Neural crest cell (in vitro differentiated cells): ENCODE results near the gene AP3S2. TPM values are rescaled to one million over a fixed set of nuclear protein-coding genes. Genes with fewer than 3 reads are reported as not detected.

ENCODE experiments used
- DNase-seq: peaks from one replicate; pipeline ENCODE4 v3.0.0; 2021; ENCODE audit warnings: low read depth, mixed read lengths, low spot score
- H3K27ac Mint-ChIP-seq: one replicate; pipeline ENCODE4 v1.8.0; 2021; ENCODE audit warnings: mild to moderate bottlenecking, mixed read lengths; ENCODE audit not compliant: unreplicated experiment
- H3K27me3 Mint-ChIP-seq: 2 replicates; pipeline ENCODE4 v1.8.0; 2021; ENCODE audit warnings: low read depth, mild to moderate bottlenecking, mixed read lengths
- H3K36me3 Mint-ChIP-seq: 2 replicates; pipeline ENCODE4 v1.8.0; 2021; ENCODE audit warnings: low read depth, mild to moderate bottlenecking, mixed read lengths
- H3K4me1 Mint-ChIP-seq: 2 replicates; pipeline ENCODE4 v1.8.0; 2021; ENCODE audit warnings: mixed read lengths
- H3K4me3 Mint-ChIP-seq: one replicate; pipeline ENCODE4 v1.8.0; 2021; ENCODE audit warnings: mild to moderate bottlenecking, mixed read lengths
- H3K9me3 Mint-ChIP-seq: 2 replicates; pipeline ENCODE4 v1.8.0; 2021; ENCODE audit warnings: mixed read lengths
- total RNA-seq: library from RNA; stranded (reverse); gene quantifications from 2 replicates; pipeline ENCODE4 v1.2.1, GENCODE V29; 2021
- TF ChIP-seq, protein P1 (sequence below): fragments of 200-600 bp; sonication (generic); conservative IDR thresholded peaks from 2 replicates; pipeline ENCODE4 v1.5.0; 2021; ENCODE audit warnings: antibody characterized with exemption, mild to moderate bottlenecking

Gene AP3S2
- total RNA-seq, 1 donor from 2014 or later: 31.6 TPM

DNA sequence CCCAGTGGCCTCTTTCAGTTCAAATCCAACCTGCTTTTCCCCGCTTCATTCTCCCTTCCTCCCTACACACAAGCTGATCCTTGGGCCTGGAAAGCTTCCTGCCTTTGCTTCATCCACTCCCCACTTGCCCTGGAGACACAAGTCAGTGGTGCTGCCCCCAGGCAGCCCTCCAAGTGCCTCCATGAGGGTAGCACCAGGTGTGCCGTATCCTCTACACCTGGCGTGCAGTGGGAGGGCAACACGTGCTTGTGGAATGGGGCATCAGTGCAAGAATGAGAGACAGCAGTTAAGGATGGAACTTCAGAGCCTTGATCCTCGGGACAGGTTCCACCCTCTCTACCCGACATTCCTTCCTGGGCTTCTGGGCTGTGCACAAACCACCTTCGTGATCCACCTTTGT lies 83.0 kb downstream of the AP3S2 start:
- no peak overlapping the region for H3K4me3 Mint-ChIP-seq
- peaks cover 29% of the 10 kb centered on the region for H3K27me3 Mint-ChIP-seq
- no peak overlapping the region for H3K27ac Mint-ChIP-seq
- no peaks in the 10 kb centered on the region for H3K36me3 Mint-ChIP-seq
- no peaks in the 10 kb centered on the region for H3K9me3 Mint-ChIP-seq
- DNase-seq: no peak
- no peaks in the 10 kb centered on the region for H3K4me1 Mint-ChIP-seq
- TF ChIP-seq, protein P1, sequence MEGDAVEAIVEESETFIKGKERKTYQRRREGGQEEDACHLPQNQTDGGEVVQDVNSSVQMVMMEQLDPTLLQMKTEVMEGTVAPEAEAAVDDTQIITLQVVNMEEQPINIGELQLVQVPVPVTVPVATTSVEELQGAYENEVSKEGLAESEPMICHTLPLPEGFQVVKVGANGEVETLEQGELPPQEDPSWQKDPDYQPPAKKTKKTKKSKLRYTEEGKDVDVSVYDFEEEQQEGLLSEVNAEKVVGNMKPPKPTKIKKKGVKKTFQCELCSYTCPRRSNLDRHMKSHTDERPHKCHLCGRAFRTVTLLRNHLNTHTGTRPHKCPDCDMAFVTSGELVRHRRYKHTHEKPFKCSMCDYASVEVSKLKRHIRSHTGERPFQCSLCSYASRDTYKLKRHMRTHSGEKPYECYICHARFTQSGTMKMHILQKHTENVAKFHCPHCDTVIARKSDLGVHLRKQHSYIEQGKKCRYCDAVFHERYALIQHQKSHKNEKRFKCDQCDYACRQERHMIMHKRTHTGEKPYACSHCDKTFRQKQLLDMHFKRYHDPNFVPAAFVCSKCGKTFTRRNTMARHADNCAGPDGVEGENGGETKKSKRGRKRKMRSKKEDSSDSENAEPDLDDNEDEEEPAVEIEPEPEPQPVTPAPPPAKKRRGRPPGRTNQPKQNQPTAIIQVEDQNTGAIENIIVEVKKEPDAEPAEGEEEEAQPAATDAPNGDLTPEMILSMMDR: no peak

DNA sequence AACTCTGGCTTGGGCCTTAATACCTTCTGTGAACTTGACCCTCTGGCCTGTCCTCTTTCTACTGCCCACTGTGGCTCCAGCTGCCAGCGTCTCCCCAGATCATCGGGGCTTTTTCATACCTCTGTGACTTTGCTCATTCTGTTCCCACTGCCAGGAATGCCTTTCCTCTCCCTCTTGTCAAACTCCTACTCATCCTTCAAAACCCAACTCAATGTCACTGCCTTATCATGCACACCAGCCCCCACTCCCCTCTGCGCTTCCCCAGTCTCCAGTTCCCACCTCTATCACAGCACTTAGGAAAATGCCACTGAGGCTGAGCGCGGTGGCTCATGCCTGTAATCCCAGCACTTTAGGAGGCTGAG lies 84.0 kb downstream of the AP3S2 start:
- peaks cover 20% of the 10 kb centered on the region for H3K27me3 Mint-ChIP-seq
- no peak overlapping the region for H3K4me3 Mint-ChIP-seq
- no peaks in the 10 kb centered on the region for H3K4me1 Mint-ChIP-seq
- H3K27ac Mint-ChIP-seq: no peak overlapping the region
- TF ChIP-seq, protein P1: no peak
- no peaks in the 10 kb centered on the region for H3K9me3 Mint-ChIP-seq
- no peak for DNase-seq
- no peaks in the 10 kb centered on the region for H3K36me3 Mint-ChIP-seq

DNA sequence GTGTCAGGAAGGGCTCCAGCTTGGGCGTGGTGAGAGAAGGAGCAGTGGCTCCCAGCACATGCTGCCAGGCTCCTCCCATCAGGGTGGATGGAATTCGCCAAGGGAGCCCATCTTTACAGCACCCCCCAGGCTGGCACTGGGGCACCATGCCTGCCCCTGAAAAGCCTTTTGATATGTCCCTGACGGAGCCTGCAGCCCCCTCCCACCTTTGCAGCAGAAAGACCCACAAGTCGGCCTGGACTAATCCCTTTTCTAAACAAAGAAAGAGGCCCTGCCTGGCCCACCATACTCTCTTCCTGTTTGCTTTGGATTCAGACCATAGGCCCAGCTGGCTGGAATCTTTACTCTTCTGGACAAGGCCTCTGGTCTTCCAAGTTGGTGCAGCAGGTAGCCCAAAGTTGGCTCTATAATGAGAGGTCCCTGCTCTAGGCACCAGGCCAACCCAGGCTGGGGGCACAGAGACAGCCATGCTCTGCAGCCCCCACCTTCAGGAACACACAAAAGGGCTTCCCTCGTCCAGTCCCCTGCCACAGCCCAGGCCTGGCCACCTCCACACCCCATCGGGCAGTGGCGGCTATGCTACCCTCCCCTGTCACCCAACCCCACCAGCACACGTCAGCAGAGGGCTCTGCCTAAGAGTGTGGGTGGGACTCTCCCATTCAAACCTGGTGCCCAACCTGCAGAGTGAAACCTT lies 84.6 kb downstream of the AP3S2 start:
- H3K27ac Mint-ChIP-seq: no peak overlapping the region
- no peaks in the 10 kb centered on the region for H3K9me3 Mint-ChIP-seq

DNA sequence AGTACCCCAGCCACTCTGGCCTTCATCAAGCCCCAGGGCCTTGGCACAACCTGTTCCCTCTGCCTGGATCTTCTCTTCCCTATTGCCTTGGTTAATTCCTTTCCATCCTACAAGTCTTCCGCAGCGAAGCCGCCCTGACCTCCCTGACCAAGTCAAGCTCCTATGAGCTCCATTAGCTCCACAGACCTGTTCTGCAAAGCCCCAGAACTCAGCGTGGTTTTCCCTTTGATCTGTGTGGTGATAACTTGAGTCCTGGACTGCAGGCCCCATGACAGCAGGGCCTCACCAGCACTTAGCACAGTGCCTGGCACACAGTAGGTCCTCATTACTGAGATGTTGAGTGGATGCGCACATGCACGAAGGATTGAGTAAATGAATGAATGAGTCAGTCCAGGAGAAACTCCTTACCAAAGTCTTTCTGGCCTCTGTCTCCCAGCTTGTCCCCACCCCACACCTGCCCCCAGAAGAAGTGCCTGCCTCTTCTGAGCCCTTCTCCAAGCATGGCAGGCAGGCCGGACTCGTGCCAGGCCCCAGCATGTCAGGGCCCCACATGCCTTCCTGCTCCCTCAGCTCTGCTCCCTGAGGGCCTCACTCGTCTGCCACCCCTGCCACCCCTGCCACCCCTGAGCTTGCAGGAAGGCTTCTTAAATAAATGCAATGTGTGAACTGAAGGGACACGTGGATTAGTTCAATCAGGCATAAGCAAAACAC lies 85.5 kb downstream of the AP3S2 start:
- peaks cover 8% of the 10 kb centered on the region for H3K27me3 Mint-ChIP-seq
- TF ChIP-seq, protein P1: no peak
- H3K4me1 Mint-ChIP-seq: no peaks in the 10 kb centered on the region
- H3K4me3 Mint-ChIP-seq: no peak overlapping the region
- no peak for DNase-seq
- H3K36me3 Mint-ChIP-seq: no peaks in the 10 kb centered on the region
- H3K27ac Mint-ChIP-seq: no peak overlapping the region
- no peaks in the 10 kb centered on the region for H3K9me3 Mint-ChIP-seq

More for the DNA sequence above, 84.6 kb downstream of the AP3S2 start:
- H3K36me3 Mint-ChIP-seq: no peaks in the 10 kb centered on the region
- no peak for DNase-seq
- no peaks in the 10 kb centered on the region for H3K4me1 Mint-ChIP-seq
- TF ChIP-seq, protein P1: no peak
- H3K27me3 Mint-ChIP-seq: peaks cover 15% of the 10 kb centered on the region
- H3K4me3 Mint-ChIP-seq: no peak overlapping the region

DNA sequence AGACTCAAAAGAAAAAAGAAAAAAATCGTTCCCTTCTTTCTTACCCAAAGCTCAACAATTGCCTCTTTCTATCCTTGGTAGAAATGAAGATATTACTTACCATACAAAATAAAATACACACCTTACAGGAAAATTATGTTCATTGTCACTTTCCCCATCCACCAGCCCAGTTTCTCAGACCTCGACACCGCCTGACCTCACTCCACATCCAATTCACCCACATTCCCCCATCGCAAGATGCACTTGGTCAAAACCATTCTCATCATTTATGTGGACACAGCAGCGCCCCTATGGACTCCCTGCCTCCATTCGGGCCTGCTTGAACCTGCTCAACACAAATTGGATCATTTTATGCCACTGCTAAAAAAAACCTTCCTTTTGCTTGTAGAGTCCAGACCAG lies 86.1 kb downstream of the AP3S2 start:
- Mint-ChIP-seq H3K36me3 (no peaks in the 10 kb centered on the region), H3K27me3 (peaks cover 5% of the 10 kb centered on the region), H3K9me3 (no peaks in the 10 kb centered on the region), H3K27ac (no peak overlapping the region), H3K4me3 (no peak overlapping the region), H3K4me1 (no peaks in the 10 kb centered on the region)
- no peak for DNase-seq
- TF ChIP-seq, protein P1: no peak
